ENCODE results near the gene LAMA3. TPM values are rescaled to one million over a fixed set of nuclear protein-coding genes. Genes with fewer than 3 reads are reported as not detected.

LAMA3 gene
- total and polyA plus RNA-seq, 12 donors = 0.89 to 5.3 (median 3.3) TPM

DNA sequence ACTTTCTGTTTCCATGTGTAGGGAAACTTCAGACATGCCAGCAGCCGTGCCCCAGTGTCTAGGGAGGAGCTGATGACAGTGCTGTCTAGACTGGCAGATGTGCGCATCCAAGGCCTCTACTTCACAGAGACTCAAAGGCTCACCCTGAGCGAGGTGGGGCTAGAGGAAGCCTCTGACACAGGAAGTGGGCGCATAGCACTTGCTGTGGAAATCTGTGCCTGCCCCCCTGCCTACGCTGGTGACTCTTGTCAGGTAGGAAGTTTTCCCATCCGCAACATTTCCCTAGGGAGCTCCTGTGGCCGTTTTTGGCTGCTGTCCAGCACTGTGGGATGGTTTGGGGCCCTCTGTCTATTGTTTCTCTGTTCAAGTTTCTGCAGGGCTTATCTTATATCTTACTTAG lies 182.2 kb downstream of the LAMA3 start:
- WGBS, 2 donors = 46 to 52% methylated on average over 7 of the region's 7 CpGs
- TF ChIP-seq, protein P1, sequence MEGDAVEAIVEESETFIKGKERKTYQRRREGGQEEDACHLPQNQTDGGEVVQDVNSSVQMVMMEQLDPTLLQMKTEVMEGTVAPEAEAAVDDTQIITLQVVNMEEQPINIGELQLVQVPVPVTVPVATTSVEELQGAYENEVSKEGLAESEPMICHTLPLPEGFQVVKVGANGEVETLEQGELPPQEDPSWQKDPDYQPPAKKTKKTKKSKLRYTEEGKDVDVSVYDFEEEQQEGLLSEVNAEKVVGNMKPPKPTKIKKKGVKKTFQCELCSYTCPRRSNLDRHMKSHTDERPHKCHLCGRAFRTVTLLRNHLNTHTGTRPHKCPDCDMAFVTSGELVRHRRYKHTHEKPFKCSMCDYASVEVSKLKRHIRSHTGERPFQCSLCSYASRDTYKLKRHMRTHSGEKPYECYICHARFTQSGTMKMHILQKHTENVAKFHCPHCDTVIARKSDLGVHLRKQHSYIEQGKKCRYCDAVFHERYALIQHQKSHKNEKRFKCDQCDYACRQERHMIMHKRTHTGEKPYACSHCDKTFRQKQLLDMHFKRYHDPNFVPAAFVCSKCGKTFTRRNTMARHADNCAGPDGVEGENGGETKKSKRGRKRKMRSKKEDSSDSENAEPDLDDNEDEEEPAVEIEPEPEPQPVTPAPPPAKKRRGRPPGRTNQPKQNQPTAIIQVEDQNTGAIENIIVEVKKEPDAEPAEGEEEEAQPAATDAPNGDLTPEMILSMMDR (IDR thresholded peaks at IDR 0.05) = no peak

DNA sequence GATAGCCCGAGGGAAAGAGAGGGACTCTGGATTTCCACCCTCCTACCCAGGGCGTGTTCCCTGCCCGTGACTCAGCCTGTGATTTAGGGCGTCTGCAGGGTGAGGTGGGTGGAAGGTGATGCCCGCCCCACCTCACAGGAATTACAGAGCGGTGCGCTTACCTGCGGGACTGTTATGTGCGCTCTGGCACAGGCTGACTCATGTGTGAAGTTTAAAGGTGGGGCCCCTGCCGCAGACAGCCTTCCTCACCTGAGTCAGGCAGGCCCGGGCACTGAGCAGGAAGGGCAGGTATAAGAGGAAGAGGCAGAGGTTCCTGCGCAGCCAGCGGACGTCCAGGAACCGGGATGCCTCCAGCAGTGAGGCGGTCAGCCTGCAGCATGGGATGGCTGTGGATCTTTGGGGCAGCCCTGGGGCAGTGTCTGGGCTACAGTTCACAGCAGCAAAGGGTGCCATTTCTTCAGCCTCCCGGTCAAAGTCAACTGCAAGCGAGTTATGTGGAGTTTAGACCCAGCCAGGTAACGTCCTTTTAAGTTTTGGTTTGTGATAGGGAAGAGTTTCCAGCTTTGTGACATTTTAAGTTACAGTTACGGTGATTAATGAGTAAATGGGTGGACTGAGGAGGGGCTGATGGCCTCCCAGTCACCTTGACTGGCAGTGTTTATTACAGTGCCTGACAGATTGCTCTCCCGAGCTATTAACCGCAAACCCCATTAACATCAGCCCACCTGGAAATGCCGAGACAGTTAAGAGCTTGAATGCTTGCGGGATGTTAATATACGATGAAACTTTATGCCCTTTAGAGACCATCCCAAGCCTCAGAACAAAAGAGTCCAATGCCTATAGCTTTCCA lies 183.7 kb downstream of the LAMA3 start:
- no peaks in the 10 kb centered on the region for H3K9me3 ChIP-seq
- H3K4me1 ChIP-seq = peaks cover 0 to 20% (median 8%) of the 10 kb centered on the region in 9 donors
- peaks cover 0 to 20% (median 0%) of the 10 kb centered on the region in 9 donors for H3K36me3 ChIP-seq
- no peaks in the 10 kb centered on the region for H3K27me3 ChIP-seq
- H3K4me3 ChIP-seq = no peak overlapping the region
- WGBS, 2 donors = 88 to 91% methylated on average over 25 of the region's 25 CpGs
- no peak for ATAC-seq
- TF ChIP-seq, protein P1 (IDR thresholded peaks at IDR 0.05) = no peak
- H3K27ac ChIP-seq = no peak overlapping the region
- DNase-seq = no peak
- intact Hi-C loops (cut with DNase I) = no loop called here

More for the DNA sequence above, 182.2 kb downstream of the LAMA3 start:
- Histone ChIP-seq H3K27ac (no peak overlapping the region), H3K27me3 (no peaks in the 10 kb centered on the region), H3K9me3 (no peaks in the 10 kb centered on the region), H3K4me3 (no peak overlapping the region), H3K36me3 (peaks cover 0 to 20% (median 0%) of the 10 kb centered on the region in 9 donors), H3K4me1 (peaks cover 0 to 20% (median 8%) of the 10 kb centered on the region in 9 donors)
- DNase-seq (peak; percentile 22 to 43), ATAC-seq (peak in 7 of 8 donors; percentile 34 to 78 (median 58))
- intact Hi-C loops (cut with DNase I) = no loop called here

DNA sequence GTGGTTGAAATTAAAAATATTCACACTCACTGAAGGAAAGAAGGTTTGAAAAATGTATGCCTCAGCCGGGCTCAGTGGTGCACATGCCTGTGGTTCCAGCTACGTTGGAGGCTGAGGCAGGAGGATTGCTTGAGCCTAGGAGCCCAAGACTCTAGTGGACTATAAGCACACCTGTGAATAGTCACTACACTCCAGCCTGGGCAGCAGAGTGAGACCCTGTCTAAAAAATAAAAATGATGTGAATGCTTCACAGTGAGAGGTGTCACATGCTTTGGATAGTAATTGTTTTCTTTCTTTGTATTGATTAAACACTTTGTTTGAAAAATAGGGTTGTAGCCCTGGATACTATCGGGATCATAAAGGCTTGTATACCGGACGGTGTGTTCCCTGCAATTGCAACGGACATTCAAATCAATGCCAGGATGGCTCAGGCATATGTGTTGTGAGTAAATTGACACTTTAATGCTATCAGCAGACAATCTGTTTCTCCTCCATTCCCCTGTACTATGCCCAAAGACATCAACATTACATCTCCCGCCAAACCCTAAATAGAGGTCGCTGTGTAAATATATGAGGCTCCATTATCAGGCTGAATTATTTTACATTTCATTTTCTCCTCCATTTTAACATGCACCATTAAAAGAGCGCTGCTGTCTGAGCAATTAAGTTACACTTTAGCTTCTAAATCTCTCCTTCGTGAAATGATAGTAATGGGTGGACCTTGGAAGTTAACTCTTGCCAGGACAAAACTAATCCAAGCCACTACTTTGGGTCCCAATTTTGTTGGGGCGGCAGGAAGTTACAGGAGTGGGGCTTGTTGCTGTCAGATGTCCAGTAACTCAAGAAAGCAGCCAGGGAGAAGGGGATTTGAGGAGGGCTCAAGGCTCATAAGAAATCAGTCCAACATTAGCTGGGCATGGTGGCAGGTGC lies 187.0 kb downstream of the LAMA3 start:
- Histone ChIP-seq H3K36me3 (peaks cover 0 to 20% (median 0%) of the 10 kb centered on the region in 9 donors), H3K9me3 (no peaks in the 10 kb centered on the region), H3K27me3 (no peaks in the 10 kb centered on the region), H3K4me3 (no peak overlapping the region), H3K4me1 (peaks cover 0 to 17% (median 8%) of the 10 kb centered on the region in 9 donors), H3K27ac (no peak overlapping the region)
- TF ChIP-seq, protein P1 (IDR thresholded peaks at IDR 0.05) = no peak
- ATAC-seq (no peak), DNase-seq (no peak)
- WGBS, 2 donors = 92 to 93% methylated on average over 11 of the region's 11 CpGs
- intact Hi-C loops (cut with DNase I) = loop anchor here in 1 of 10 donors (5.0 kb wide), 1 partner anchor 39 kb away; no protein-coding TSS in a partner anchor

DNA sequence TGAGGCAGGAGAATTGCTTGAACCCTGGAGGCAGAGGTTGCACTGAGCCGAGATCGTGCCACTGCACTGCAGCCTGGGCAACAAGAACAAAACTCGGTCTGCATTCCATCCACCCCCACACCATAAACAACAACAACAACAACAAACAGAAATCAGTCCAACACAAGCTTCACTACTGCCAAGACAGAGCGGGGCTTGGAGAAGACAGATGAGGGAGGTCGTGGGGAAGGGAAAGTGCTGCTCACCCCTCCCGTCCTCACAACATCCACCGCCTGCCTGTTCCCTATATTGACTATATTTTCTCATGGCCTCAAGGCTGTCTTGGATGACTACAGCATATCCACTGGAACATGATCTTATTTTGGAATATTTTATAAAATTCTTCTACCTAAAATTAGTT lies 187.7 kb downstream of the LAMA3 start:
- H3K36me3 ChIP-seq = peaks cover 0 to 20% (median 0%) of the 10 kb centered on the region in 9 donors
- H3K9me3 ChIP-seq = no peaks in the 10 kb centered on the region
- TF ChIP-seq, protein P1 (IDR thresholded peaks at IDR 0.05) = no peak
- no peaks in the 10 kb centered on the region for H3K27me3 ChIP-seq
- H3K27ac ChIP-seq = no peak overlapping the region
- 88 to 91% methylated on average over 7 of the region's 7 CpGs for WGBS, 2 donors
- no peak overlapping the region for H3K4me3 ChIP-seq
- intact Hi-C loops (cut with DNase I) = loop anchor here in 1 of 10 donors (5.0 kb wide), 1 partner anchor 40 kb away; no protein-coding TSS in a partner anchor
- no peak for DNase-seq
- ATAC-seq = no peak
- H3K4me1 ChIP-seq = peaks cover 0 to 12% (median 3%) of the 10 kb centered on the region in 9 donors

All from heart right ventricle (tissue), 16 donors.